Endothelial cell (in vitro differentiated cells): Measurements from ENCODE around the gene ARL8A. TPM values are rescaled to one million over a fixed set of nuclear protein-coding genes. Genes with fewer than 3 reads are reported as not detected.

Source experiments
- DNase-seq: peaks from one replicate; pipeline ENCODE4 v3.0.0; 2021; ENCODE audit warnings: low spot score
- H3K27ac Mint-ChIP-seq: one replicate; pipeline ENCODE4 v1.8.0; 2021; ENCODE audit warnings: mixed read lengths, inconsistent platforms; ENCODE audit not compliant: unreplicated experiment
- H3K27me3 Mint-ChIP-seq: one replicate; pipeline ENCODE4 v1.8.0; 2021; ENCODE audit warnings: mild to moderate bottlenecking, moderate library complexity, mixed read lengths, inconsistent platforms; ENCODE audit not compliant: unreplicated experiment
- H3K36me3 Mint-ChIP-seq: one replicate; pipeline ENCODE4 v1.8.0; 2021; ENCODE audit warnings: mild to moderate bottlenecking, low read depth, mixed read lengths, inconsistent platforms; ENCODE audit not compliant: unreplicated experiment
- H3K4me1 Mint-ChIP-seq: one replicate; pipeline ENCODE4 v1.8.0; 2021; ENCODE audit warnings: mild to moderate bottlenecking, mixed read lengths, inconsistent platforms; ENCODE audit not compliant: unreplicated experiment
- H3K4me3 Mint-ChIP-seq: one replicate; pipeline ENCODE4 v1.8.0; 2021; ENCODE audit warnings: mild to moderate bottlenecking, mixed read lengths, inconsistent platforms; ENCODE audit not compliant: unreplicated experiment
- H3K9me3 Mint-ChIP-seq: one replicate; pipeline ENCODE4 v1.8.0; 2021; ENCODE audit warnings: mixed read lengths, inconsistent platforms; ENCODE audit not compliant: unreplicated experiment
- total RNA-seq: library from RNA; stranded (reverse); fragmentation: NEBNext Ultra II Directional; extraction: Animal tissue kit (Norgen Biotek cat#: 25700); gene quantifications from one replicate; pipeline ENCODE4 v1.2.1, GENCODE V29; 2021; ENCODE audit not compliant: unreplicated experiment
- TF ChIP-seq, protein P1 (sequence below): fragments of 200-600 bp; sonication (generic); IDR thresholded peaks from one replicate; pipeline ENCODE4 v1.5.0; 2021; ENCODE audit warnings: antibody characterized with exemption; ENCODE audit not compliant: unreplicated experiment

ARL8A gene
- total RNA-seq, 1 donor from 2014 or later: 38.8 TPM

DNA sequence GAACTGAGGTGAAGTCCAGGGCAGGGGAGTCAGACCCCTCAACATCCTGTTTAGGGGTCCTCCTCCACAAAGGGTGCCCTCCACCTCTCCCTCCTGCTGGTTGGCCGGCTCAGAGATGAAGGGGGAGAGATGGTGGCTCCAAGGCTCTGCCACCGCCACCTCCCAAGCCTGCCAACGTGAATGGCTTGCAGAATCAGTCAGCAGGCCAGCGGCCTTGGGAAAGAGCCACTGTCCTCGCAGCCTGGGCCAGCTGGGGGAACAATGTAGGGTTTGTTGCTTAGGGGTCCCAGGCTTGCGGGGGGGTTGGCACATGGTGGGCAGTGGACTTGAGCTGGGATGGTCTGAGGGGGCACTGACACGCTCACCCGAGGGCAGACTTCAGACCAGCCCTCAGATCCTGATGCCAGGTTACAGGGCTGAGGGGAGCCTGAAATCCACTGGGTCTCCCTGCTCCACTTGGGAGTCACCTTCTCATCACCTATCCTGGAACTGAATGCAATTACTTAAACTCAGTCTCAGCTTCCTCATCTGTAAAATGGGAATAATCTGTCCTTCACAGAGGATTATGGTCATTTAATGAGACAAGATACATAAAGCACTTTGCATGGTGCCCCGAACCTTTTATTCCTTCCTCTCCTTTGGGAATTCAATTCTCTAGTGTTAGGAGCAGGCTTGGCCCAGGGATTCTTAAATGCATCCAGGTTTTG lies 13.6 kb downstream of the ARL8A start:
- Mint-ChIP-seq H3K27ac (no peak overlapping the region), H3K4me1 (peaks cover 10% of the 10 kb centered on the region), H3K4me3 (no peak overlapping the region), H3K9me3 (no peaks in the 10 kb centered on the region), H3K27me3 (peaks cover 6% of the 10 kb centered on the region), H3K36me3 (peaks cover 10% of the 10 kb centered on the region)
- TF ChIP-seq, protein P1, sequence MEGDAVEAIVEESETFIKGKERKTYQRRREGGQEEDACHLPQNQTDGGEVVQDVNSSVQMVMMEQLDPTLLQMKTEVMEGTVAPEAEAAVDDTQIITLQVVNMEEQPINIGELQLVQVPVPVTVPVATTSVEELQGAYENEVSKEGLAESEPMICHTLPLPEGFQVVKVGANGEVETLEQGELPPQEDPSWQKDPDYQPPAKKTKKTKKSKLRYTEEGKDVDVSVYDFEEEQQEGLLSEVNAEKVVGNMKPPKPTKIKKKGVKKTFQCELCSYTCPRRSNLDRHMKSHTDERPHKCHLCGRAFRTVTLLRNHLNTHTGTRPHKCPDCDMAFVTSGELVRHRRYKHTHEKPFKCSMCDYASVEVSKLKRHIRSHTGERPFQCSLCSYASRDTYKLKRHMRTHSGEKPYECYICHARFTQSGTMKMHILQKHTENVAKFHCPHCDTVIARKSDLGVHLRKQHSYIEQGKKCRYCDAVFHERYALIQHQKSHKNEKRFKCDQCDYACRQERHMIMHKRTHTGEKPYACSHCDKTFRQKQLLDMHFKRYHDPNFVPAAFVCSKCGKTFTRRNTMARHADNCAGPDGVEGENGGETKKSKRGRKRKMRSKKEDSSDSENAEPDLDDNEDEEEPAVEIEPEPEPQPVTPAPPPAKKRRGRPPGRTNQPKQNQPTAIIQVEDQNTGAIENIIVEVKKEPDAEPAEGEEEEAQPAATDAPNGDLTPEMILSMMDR: no peak
- no peak for DNase-seq

DNA sequence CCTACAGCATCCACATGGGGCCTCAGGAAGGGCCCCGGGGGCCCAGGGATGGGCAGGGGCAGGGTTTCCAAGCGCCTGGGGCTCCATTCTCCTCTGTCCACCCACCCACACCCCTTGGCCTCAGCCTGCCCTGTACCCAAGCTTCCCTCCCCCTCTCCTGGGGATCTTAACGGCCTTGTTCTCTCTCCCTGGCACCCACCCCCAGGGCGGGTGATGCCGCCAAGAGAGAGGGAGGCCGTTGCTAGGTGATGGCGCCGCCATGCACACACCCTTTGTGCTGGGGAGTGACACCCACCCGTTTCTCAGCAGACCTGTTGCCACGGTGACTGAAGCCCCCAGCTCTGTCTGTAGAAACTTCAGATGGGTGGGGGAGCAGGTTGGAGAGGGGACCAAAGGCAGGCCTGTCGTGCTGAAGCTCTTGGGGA lies 14.2 kb downstream of the ARL8A start:
- Mint-ChIP-seq H3K27me3 (peaks cover 6% of the 10 kb centered on the region), H3K4me1 (peaks cover 13% of the 10 kb centered on the region), H3K27ac (no peak overlapping the region), H3K4me3 (no peak overlapping the region), H3K36me3 (peaks cover 10% of the 10 kb centered on the region), H3K9me3 (no peaks in the 10 kb centered on the region)
- TF ChIP-seq, protein P1: no peak
- DNase-seq: no peak

DNA sequence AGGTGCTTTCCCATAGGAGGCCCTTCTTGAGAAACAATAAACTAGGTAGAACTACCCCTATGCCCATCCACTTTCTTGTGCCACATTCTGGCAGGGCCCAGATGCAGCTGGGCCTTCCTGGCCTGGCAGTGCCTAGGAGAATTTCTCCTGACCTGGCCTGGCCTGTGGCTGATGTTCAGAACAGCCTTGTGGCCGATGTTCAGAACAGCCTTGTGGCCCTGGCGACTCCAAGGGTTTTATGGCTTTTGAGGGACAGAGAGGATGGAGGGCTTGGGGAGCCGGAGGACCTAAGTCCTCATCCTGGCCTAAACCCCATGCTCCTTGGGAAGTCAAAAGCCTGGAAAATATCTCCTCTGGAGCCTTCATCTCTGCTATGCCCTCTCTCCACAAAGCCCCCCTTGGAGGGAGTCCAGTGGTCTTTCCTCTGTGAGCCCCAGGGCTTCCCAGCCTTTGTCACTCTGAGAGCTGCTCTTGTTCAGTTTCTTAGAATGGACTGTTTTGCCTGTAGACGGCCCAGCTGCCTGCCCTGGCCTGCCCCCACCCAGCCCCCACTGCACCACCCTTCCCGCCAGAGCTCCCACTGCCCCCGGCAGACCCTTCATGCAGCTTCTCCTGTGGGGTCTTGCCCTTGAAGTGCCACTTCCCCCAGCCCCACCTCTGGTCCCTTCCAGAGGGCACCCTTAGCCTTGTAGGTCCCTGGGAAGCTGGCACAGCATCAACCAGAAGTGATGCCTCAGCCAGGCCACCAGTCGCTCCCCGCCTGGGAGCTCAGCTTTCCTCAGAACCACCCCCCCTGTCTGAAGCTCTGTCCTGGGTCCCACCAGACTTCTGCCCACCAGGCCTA lies 14.9 kb downstream of the ARL8A start:
- no peak for DNase-seq
- no peak overlapping the region for H3K4me3 Mint-ChIP-seq
- peaks cover 6% of the 10 kb centered on the region for H3K27me3 Mint-ChIP-seq
- peaks cover 10% of the 10 kb centered on the region for H3K36me3 Mint-ChIP-seq
- no peaks in the 10 kb centered on the region for H3K9me3 Mint-ChIP-seq
- TF ChIP-seq, protein P1: no peak
- peaks cover 13% of the 10 kb centered on the region for H3K4me1 Mint-ChIP-seq
- H3K27ac Mint-ChIP-seq: no peak overlapping the region

DNA sequence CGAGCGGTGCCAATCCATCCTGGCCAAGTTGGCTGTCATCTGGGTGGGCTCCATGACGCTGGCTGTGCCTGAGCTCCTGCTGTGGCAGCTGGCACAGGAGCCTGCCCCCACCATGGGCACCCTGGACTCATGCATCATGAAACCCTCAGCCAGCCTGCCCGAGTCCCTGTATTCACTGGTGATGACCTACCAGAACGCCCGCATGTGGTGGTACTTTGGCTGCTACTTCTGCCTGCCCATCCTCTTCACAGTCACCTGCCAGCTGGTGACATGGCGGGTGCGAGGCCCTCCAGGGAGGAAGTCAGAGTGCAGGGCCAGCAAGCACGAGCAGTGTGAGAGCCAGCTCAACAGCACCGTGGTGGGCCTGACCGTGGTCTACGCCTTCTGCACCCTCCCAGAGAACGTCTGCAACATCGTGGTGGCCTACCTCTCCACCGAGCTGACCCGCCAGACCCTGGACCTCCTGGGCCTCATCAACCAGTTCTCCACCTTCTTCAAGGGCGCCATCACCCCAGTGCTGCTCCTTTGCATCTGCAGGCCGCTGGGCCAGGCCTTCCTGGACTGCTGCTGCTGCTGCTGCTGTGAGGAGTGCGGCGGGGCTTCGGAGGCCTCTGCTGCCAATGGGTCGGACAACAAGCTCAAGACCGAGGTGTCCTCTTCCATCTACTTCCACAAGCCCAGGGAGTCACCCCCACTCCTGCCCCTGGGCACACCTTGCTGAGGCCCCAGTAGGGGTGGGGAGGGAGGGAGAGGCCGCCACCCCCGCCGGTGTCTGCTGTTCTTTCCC lies 16.5 kb downstream of the ARL8A start:
- Mint-ChIP-seq H3K4me3 (no peak overlapping the region), H3K36me3 (peaks cover 6% of the 10 kb centered on the region), H3K27ac (no peak overlapping the region), H3K4me1 (peaks cover 15% of the 10 kb centered on the region), H3K27me3 (peaks cover 7% of the 10 kb centered on the region), H3K9me3 (no peaks in the 10 kb centered on the region)
- TF ChIP-seq, protein P1: no peak
- no peak for DNase-seq
